Endothelial cell of hepatic sinusoid (primary cell): ENCODE measurements around the gene SNX33.
"Not testable (repeated sequence)": the region's sequence is repeated elsewhere in the genome, so short reads cannot be mapped to it uniquely, and the experiment has no call there.

Experiments
- in situ Hi-C: cut with HindIII; loops from 2 replicates; pipeline ENCODE4 v1.10.0; 2017; ENCODE audit warnings: low sequenced_read_pairs

Gene SNX33

DNA sequence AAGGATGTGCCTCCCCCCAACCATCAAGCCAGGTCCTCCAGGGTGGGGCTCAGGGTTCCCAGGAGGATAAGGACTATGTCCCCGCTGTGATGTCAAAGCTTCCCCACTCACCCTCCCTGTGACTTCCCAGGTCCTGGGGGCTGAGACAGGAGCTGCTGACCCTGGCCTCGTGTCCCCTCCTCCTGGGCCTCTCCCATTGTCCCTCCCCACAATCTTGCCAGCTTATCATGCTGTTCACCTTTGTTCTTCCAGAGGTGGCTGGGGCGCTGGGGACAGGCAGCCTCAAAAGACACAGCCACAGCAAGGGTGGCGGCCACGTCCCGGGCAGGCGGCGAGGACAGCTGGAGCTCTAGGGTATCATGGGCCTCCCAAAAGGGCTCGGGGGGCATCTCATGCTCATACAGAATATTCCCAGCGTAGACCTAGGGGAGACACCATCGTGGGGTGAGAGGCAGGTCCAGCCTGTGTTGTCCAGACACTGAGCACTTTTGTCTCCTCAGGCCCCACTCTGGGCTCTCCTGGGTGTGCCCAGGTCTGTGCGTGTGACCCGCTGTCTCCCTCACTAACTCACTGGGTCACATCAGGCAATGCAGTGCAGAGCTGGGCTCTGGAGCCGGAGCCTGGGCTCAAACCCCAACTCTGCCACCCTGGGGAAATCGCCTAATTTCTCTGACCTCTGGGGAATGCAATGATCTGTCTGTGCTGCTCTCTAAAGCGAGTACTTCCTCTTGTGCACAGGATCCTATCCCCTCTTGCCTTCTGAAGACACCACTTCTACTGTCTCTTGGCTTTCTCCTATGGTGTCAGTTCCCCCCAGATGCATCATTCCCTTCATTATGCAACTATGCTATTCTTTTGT is 30.0 kb downstream of the SNX33 start:
- in situ Hi-C loops = loop anchor here (5.0 kb wide), 1 partner anchor 80 kb away; no protein-coding TSS in a partner anchor

DNA sequence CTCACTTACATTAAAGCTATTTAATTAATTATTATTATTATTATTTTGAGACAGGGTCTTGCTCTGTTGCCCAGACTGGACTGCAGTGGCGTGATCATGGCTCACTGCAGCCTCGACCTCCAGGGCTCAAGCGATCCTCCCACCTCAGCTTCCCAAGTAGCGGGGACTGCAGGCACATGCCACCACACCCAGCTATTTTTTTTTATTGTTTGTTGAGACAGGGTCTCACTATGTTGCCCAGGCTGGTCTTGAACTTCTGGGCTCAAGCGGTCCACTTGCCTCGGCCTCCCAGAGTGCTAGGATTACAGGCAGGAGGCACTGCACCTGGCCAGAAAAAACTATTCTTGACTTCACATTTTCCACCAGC is 30.6 kb downstream of the SNX33 start:
- in situ Hi-C loops = loop anchor here (5.0 kb wide), 1 partner anchor 81 kb away; no protein-coding TSS in a partner anchor

DNA sequence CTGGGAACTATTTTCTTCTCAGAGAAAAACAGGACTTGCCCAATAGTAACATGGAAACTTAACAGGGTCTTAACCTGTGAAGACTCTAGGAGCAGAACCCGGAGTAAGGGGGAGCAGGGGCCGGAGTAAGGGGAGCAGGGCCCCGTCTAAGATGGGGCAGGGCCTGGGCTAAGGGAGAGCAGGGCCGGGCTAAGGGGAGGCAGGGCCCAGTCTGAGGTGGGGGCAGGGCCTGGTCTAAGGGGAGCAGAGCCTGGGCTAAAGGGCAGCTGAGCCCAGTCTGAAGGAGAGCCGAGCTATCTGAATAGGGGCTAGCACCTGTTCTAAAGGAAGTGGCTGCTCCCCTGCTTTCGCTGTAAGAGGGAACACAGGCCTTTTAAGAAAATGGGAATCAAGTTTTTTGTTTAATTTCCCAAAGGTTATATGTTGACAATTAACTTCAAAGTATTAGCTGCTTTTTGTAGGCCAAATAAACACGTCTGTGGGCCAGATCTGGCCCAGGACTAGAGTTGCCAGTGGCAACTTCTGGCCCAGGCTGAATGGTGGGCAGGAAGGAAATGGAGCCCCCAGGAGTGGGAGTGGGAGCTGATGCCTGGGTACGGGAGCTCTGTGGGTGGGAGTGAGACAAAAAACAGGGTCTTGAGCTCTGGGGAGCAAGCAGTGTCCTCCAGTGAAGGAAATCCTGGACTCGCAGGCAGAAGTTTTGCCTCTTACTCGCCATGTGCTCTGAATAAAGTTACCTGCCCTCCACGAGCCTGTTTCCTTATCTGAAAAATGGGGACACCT is 32.5 kb downstream of the SNX33 start:
- in situ Hi-C loops = no loop called here

DNA sequence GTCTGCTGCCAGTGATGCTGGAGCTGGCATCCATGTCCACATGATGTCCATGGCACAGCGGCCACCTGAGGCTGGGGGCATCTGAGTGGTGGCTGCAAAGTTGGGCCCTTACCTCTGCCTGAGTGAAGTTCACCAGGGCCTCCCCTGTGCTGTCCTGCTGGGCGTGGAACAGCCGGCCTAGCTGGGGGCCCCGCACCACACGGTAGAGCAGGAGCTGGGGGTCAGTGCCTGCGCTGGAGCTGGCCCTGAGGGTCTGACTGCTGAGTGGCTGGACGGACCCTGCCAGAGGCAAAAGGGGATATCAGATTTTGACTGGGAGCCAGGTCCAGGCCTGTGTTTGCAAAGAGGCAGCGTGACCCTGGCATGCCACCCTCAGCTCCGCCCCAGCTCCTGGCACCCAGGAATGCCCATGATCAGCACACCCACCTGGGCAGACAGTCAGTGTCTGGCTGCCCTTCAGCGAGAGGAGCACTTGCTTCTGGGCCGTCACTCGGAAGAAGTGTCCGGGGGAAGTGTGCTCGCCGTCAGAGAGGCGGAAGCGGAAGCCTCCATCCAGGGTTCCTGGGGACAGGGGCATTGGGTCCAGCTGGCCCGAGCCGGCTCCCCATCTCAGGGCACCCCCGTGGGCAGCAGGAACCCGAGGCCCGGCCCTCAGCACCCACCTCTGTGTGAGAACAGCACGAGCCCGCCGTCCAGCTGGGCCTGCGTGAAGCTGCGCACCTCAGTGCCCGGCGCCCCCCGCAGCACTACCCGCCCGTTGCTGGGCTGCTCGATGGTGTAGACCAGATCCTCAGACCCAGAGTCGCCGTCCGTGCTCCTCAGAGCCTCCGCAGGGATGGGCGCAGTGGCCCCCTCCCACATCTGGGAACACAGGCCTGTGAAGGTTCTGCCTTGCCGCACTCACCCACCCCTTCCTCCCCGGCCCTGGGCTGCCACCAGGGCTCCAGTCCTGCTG is 34.7 kb downstream of the SNX33 start:
- in situ Hi-C loops = no loop called here

DNA sequence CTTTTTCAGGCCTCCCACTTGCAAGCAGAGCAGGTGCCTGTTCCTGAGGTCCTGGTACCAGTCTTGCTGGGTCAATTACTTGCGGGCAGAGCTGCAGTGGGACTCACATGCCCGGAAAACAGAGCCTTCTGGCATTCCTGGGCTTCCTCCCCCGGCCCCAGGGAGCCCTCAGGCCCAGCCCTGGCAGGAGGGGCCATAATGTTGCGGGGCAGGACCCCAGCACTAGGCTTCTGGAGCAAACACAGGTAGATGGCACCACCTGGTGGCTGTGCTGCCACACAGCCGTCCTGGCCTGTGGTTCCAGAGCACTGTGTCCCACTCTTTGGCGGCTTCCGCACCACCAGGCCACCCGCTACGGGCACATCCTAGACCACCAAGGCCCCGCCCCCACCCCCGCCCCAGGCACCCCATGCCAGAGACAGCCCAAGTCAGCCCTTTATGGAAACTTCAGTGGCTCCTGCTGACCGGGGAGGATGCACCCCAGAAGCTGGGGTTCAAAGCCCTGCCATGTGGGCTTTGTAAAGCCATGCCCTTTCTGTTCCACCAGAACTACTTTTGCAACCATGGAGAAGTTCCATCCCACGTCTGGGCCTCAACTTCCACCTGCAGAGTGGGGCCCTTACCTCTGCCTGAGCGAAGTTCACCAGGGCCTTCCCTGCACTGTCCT is 36.1 kb downstream of the SNX33 start:
- in situ Hi-C loops = not testable (repeated sequence)

DNA sequence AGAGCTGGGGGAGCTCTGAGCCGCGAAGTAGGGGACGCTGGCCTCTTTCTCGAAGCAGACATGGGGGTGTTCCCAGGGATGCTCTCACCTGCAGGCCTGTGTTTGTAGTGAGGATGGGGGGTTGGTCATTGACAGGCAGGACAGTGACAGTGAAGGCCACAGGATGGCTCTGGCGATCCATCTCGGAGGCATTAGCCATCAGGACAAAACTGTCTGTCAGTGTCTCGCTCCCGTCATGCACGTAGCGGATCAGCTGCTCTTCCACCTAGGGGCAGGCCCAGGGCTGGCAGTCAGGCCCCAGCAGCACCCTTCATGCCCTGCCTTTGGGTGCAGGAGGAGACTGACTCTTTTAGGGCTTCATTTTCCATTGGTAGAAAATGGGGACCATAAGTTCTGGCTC is 36.9 kb downstream of the SNX33 start:
- in situ Hi-C loops = no loop called here

DNA sequence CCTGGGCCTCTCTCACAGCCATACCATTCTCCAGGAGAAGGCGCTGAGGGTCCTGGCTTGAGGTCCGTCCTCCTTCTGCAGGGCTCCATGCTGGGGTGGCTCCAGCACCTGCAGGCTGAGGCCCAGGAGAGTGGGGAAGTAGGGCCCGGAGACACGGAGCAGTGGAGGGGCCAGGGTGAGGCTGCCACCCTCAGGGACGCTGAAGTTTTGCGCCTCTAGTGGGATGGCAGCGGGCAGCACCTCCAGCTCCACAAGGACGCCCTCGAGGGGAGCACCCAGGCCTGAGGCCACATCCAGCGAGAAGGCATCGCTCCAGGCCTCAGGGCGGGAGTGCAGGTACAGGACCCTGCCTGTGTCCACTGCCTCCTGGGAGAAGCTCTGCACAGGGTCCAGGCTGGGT is 37.5 kb downstream of the SNX33 start:
- in situ Hi-C loops = no loop called here

DNA sequence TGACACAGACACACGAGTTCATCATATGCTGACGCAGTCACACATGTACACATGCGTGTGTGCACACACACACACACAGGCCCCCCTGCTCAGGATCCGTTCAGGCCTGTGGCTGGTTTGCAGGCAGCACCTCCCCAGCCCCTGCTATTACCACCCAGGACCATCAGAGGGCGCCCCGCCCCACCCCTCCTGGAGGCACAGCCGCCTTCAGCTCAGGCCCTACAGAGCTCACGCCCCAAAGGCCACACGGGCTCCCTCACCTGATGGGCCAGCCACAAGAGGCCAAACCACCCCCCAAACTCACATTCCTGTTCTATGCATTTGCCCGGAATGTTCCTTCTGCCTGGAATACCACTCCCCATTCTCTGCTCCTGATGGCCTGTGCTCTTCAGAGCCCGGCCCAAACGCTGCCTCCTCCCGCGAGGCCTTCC is 38.5 kb downstream of the SNX33 start:
- in situ Hi-C loops = not testable (repeated sequence)

DNA sequence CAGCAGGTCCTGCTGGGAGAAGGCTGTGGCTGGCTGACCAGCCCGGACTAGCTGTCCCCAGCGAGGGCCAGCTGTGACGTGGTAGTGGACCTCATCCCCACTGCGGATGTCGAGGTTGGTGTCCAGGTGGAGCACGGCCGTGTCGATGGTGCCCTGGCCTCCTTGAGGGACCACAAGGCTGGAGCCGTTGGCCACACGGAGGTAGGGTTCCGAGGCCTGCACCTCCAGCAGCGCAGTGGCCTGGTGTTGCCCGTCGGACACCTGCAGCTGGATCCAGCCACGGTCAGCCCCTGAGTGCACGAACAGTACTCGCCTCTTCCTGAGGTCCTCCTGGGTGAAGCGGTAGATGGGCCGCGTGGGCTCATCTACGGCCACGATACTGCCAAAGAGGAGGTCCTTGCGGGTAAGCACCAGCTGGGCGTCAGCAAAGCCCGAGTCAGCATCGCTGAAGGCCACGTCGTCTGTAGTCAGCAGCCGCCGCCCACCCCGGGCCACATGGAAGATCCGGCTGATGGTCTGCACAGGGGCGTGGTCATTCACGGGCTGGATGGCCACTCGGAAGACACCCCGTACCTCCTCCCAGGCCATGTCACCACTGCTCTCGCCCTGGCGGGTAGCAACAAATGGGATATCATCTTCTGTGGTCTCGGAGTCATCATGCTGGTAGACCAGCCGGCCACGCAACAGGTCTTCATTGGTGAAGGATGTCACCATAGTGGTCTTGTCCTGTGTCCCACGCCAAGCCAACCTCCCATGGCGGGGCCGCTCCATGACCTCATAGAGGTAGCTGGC is 40.0 kb downstream of the SNX33 start:
- in situ Hi-C loops = no loop called here

DNA sequence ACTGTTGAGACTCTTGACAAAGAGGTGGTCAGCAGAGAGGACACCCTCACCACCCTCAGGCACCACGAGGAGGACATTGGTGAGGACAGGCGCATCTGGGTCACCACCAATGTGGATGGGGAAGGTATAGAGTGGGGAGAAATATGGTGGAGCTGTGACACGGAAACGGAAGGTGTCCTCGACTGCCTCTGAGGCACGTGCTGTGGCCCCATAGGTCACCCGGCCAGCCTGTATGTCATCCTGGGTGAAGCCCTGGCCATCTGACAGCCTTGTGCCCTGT is 40.5 kb downstream of the SNX33 start:
- in situ Hi-C loops = no loop called here

DNA sequence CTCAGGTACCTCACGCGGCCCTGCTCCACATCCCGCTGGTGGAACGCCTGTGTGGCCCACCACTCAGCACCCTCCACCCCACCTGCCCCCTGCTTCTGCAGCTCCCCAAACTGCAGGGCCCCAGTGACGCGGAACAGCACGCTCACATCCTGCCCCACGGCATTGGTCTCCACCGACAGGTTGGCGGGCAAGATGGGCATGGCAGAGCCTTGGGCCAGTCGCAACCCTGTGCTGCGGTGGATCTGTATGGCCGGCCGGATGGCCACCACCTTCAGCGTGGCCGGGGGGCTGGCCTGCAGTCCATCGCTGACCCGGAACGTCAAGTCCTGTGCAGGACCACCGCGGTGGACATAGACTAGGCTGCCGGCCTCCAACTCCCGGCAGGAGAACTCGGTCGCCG is 41.1 kb downstream of the SNX33 start:
- in situ Hi-C loops = no loop called here

DNA sequence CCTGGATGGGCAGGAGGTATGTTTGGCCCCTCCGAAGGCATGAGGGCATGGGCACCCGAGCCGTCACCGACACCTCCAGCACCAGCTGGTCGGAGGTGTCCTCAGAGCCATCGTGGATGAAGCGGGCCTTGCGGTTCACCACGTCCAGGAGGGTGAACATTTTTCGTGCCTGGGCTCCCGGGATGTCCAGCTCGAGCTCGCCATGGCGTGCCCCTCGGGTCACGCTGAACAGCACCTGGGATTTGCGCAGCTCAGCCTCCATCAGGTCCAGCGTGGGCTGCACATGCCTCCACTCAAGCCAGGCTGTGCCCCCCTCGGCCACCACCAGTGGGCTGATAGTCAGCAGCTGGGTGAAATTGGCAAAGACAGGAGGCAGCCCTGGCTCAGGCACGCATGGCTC is 41.7 kb downstream of the SNX33 start:
- in situ Hi-C loops = not testable (repeated sequence)

DNA sequence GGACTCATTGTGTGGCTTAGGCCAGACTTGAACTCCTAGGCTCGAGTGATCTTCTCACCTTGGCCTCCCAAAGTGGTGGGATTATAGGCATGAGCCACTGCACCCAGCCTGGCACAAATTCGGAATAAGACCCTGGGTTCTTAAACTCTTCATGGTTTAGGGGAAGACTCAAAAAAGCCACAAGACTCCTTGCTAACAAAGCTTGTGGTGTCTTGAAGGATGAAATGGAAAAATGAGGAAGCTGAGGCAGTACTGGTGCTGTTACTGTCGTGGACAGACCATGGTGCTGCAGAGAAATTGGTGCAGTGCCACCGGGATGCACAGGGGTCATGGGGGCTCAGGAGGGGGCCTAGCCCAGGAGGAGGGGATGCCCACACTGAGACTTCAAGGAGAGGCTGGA is 44.6 kb downstream of the SNX33 start:
- in situ Hi-C loops = not testable (repeated sequence)

DNA sequence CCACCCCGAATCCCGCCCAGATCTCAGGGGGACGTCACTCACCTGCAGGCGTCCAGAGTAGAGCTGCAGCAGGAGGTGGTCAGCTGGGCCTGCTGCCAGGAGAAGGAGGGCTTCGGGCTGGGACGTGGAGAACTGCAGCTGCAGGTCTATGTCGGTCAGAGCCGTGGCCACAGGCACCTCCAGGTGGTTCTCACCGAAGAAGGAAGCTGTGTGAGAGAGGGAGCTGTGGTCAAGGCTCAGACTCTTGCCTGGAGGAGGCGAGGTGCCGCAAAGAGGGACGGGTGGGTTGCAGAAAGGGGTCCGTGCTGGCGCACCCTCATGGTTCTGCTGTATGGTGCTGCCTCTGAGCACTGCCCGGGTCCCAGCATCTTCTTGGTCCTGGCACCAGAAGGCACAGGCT is 45.3 kb downstream of the SNX33 start:
- in situ Hi-C loops = not testable (repeated sequence)

DNA sequence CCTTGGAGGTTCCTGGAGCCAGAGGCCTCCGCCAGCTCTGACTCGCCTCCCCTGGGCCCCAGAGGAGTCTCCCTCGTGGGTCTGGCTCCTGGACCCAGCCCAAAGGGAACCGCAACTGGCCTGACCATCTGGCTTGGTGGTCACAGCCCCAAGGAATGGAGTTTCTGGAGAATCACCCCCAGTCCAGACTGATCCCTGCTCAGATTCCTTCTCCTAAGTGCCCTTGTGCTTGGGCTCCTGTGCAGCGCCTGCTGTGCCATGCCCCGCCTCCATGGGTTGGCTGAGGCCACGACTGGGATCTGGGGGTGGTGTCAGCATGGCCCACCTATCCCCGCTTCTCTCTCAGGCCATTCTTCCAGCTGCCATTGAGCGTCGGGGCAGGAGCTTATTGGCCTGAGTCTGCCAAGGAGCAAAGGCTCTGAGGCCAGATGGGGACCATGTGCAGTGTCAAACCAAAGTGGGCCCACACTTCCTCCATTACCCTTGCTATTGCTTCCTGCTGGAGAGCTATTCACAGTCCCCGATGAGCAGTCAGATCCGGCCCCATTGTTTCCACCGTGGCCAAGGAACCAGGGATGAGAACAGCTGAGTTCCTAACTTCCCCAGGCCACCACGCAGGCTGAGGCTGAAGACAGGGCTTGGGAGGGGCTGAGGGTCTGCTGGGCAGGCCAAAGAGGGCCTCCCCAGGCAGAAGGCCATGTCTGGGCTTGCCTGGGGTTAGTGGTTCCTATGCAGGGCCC is 46.0 kb downstream of the SNX33 start:
- in situ Hi-C loops = no loop called here

DNA sequence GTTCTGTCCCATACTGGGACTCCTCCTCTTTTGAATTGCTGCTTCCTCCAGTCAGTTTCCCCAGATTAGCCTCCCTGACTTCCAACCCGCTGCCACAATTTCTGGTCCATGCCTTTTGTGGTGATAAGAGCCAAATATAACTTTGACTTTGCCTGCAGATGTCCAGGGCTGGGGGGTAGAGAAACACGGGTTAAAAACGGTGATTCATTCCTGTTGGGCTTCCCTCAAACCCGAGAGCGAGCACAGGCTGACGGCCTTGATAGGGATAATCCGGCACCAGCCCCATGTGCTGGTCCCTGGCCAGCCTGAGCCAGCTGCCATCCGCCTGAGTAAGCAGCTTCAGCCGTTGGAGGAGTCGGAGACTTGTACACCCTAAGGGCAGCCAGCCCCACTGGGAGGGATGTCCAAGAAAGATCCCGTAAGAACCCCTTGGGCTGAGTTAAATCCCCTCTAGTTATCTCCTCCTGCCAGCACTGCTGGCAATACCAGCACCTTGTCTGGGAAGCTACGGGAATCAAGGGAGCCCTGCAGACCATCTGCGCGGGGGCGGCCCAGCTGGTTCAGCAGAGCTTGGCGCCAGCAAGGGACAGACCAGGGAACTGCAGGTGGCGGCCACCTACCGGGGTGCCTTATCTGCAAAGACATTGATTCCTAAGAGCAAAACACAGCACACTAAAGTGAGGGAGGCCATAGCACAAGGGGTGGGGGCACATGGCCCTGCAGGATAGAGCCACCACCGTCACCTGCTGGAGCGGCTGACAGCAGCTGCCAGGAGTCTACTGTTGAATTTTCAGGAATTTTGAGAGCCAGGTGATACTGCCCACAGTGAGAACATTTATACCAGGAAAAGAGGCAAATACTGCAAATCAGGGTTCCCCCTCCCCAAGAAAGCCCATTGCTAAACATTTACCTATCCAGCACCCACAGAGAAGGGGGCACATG is 46.8 kb downstream of the SNX33 start:
- in situ Hi-C loops = no loop called here

DNA sequence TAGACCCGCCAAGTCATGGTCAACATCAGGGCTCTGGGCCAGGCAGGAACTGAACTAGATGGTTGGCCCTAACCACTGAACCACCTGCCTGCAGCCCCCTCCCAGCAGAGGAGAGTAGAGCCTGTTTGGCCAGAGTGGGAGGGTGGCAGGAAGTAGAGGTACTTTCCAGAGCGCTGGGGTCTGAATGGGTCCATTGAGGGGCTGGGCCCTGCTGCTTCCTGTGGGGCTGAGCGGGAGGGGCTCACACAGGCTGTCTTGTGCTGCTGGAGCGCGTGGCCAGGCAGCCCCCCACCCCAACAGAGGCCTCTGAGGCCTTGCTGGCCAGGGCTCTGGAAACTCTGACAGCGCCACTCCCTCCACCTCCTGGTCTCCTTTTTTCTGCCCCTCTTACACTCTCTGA is 47.5 kb downstream of the SNX33 start:
- in situ Hi-C loops = no loop called here
